AG09309 (cell line): ENCODE data around the gene LOXL1.

Experiments
- DNase-seq: peaks from one replicate; pipeline ENCODE4 v3.0.0-alpha.2; 2010; ENCODE audit warnings: low read depth
- H3K4me3 ChIP-seq: 2 replicates; pipeline ENCODE4 v1.5.1; 2011; ENCODE audit warnings: mild to moderate bottlenecking, low read depth, low read length, moderate library complexity; ENCODE audit not compliant: control insufficient read depth
- CTCF ChIP-seq: IDR thresholded peaks from 2 replicates; pipeline ENCODE4 v1.5.1; 2011; ENCODE audit warnings: mild to moderate bottlenecking, low read depth, low read length, inconsistent platforms; ENCODE audit not compliant: insufficient read depth, control insufficient read depth; ENCODE audit errors: missing control alignments

Gene LOXL1

GRCh38 chr15:73926219-73927002 lies at the start of gene LOXL1:
TSS of gene LOXL1 (plus strand) at chr15:73926462. CDS start at chr15:73926784, 322 bp downstream.
- peak within 1 kb of the TSS; percentile 85 for H3K4me3 ChIP-seq
- no peak for DNase-seq
- TF ChIP-seq CTCF: no peak

GRCh38 chr15:73879426-73879825 lies 46.8 kb upstream of the LOXL1 start:
- TF ChIP-seq CTCF: no peak
- no peak for DNase-seq
- H3K4me3 ChIP-seq: no peak overlapping the region

- TF ChIP-seq CTCF: no peak
- DNase-seq: no peak
- no peak overlapping the region for H3K4me3 ChIP-seq
These were observed 44.5 kb upstream of the LOXL1 start for GRCh38 chr15:73881579-73882320.

- no peak for TF ChIP-seq CTCF
- DNase-seq: no peak
- H3K4me3 ChIP-seq: no peak overlapping the region
These were observed 43.4 kb upstream of the LOXL1 start for GRCh38 chr15:73882761-73883419.

- no peak overlapping the region for H3K4me3 ChIP-seq
- no peak for DNase-seq
- TF ChIP-seq CTCF: no peak
These were observed 42.1 kb upstream of the LOXL1 start for GRCh38 chr15:73884159-73884558.

- TF ChIP-seq CTCF: no peak
- no peak overlapping the region for H3K4me3 ChIP-seq
- DNase-seq: no peak
These were observed 40.1 kb upstream of the LOXL1 start for GRCh38 chr15:73885954-73886700.
